IMR-90 (cell line): ENCODE results near the gene IDH3A. TPM values are rescaled to one million over a fixed set of nuclear protein-coding genes. Genes with fewer than 3 reads are reported as not detected.

Experiments used
- ATAC-seq: fragments of 200-7000 bp; cut with Tn5 transposase; 2 replicates; pipeline ENCODE4 v1.9.1; 2020; ENCODE audit warnings: low read depth, mild to moderate bottlenecking, moderate library complexity
- BruUV-seq: library from RNA; stranded (reverse); fragments of 400-500 nt; replicated peaks from 2 replicates; lab custom pipeline; 2021; lab: Mats Ljungman, UMichigan
- CTCF ChIA-PET: fragments of 300-600 bp; formaldehyde crosslinking; extraction: SDS; loops from one replicate; lab custom pipeline; 2021; ENCODE audit warnings: antibody characterized with exemption; lab: Yijun Ruan, JAX
- POLR2A ChIA-PET: fragments of 300-600 bp; sonication (Branson Sonifier 250); formaldehyde crosslinking; loops from one replicate; lab custom pipeline; 2022; ENCODE audit warnings: antibody characterized with exemption; ENCODE audit not compliant: unreplicated experiment; lab: Charles Lee
- DNase-seq: peaks from one replicate; pipeline ENCODE4 v3.0.0; 2013
- H2AFZ ChIP-seq: replicated peaks from 2 replicates; pipeline ENCODE3; 2013; ENCODE audit warnings: low read length, mild to moderate bottlenecking; ENCODE audit not compliant: poor library complexity
- H2AK5ac ChIP-seq: 2 replicates; pipeline ENCODE4 v1.6.1; 2013; ENCODE audit warnings: low read depth, low read length, inconsistent platforms
- H2AK9ac ChIP-seq: replicated peaks from 2 replicates; pipeline ENCODE3; 2013; ENCODE audit warnings: mild to moderate bottlenecking, low read depth, low read length, moderate library complexity; ENCODE audit not compliant: poor library complexity
- H2BK120ac ChIP-seq: 2 replicates; pipeline ENCODE4 v1.6.1; 2013; ENCODE audit warnings: low read depth, low read length, inconsistent platforms
- H2BK15ac ChIP-seq: 3 replicates; pipeline ENCODE4 v1.6.1; 2013; ENCODE audit warnings: low read depth, low read length, inconsistent platforms
- H2BK20ac ChIP-seq: 2 replicates; pipeline ENCODE4 v1.6.1; 2013; ENCODE audit warnings: low read depth, mild to moderate bottlenecking, inconsistent platforms, low read length, moderate library complexity
- H2BK5ac ChIP-seq: 2 replicates; pipeline ENCODE4 v1.6.1; 2013; ENCODE audit warnings: mild to moderate bottlenecking, low read depth, low read length, inconsistent platforms; ENCODE audit not compliant: poor library complexity, severe bottlenecking
- H3K14ac ChIP-seq: replicated peaks from 2 replicates; pipeline ENCODE4 v1.6.1; 2013; ENCODE audit warnings: low read depth, low read length, inconsistent platforms
- H3K18ac ChIP-seq: 2 replicates; pipeline ENCODE4 v1.6.1; 2013; ENCODE audit warnings: low read depth, low read length, control low read depth
- H3K23ac ChIP-seq: 2 replicates; pipeline ENCODE4 v1.6.1; 2013; ENCODE audit warnings: low read depth, low read length, inconsistent platforms
- H3K27ac ChIP-seq: 2 replicates; pipeline ENCODE4 v1.5.1; 2013; ENCODE audit warnings: mild to moderate bottlenecking, control low read depth, low read length; ENCODE audit not compliant: insufficient read depth
- H3K27me3 ChIP-seq: 2 replicates; pipeline ENCODE4 v1.6.1; 2013; ENCODE audit warnings: low read length; ENCODE audit not compliant: control insufficient read depth, insufficient read depth
- H3K36me3 ChIP-seq: 2 replicates; pipeline ENCODE4 v1.6.1; 2013; ENCODE audit warnings: low read length, mixed read lengths; ENCODE audit not compliant: control insufficient read depth, insufficient read depth
- H3K4ac ChIP-seq: 2 replicates; pipeline ENCODE4 v1.6.1; 2013; ENCODE audit warnings: low read depth, low read length, inconsistent platforms
- H3K4me1 ChIP-seq: 2 replicates; pipeline ENCODE4 v1.6.1; 2013; ENCODE audit warnings: low read length, mixed read lengths; ENCODE audit not compliant: control insufficient read depth, insufficient read depth
- H3K4me2 ChIP-seq: 2 replicates; pipeline ENCODE4 v1.6.1; 2013; ENCODE audit warnings: low read depth, mild to moderate bottlenecking, control low read depth, low read length, moderate library complexity
- H3K4me3 ChIP-seq: 2 replicates; pipeline ENCODE4 v1.5.1; 2013; ENCODE audit warnings: low read depth, mild to moderate bottlenecking, control low read depth, low read length, moderate library complexity; ENCODE audit not compliant: insufficient read depth
- H3K56ac ChIP-seq: 2 replicates; pipeline ENCODE4 v1.6.1; 2013; ENCODE audit warnings: low read length, inconsistent platforms; ENCODE audit not compliant: insufficient read depth; ENCODE audit errors: extremely low read depth
- H3K79me1 ChIP-seq, 2 experiments: 2 replicates each; pipeline ENCODE4 v1.6.1; 2013; ENCODE audit warnings: low read length in 2 of 2, inconsistent platforms in 1 of 2, low read depth in 1 of 2
- H3K9ac ChIP-seq: 2 replicates; pipeline ENCODE4 v1.6.1; 2013; ENCODE audit warnings: low read depth, low read length, control low read depth
- H3K9me1 ChIP-seq: 2 replicates; pipeline ENCODE4 v1.6.1; 2013; ENCODE audit warnings: low read length, inconsistent platforms; ENCODE audit not compliant: insufficient read depth
- H3K9me3 ChIP-seq: 2 replicates; pipeline ENCODE4 v1.6.1; 2013; ENCODE audit warnings: low read length; ENCODE audit not compliant: control insufficient read depth, insufficient read depth
- H4K20me1 ChIP-seq: 2 replicates; pipeline ENCODE4 v1.6.1; 2013; ENCODE audit warnings: low read length, inconsistent platforms; ENCODE audit not compliant: insufficient read depth
- H4K5ac ChIP-seq: 2 replicates; pipeline ENCODE4 v1.6.1; 2013; ENCODE audit warnings: mild to moderate bottlenecking, low read depth, low read length, control low read depth
- H4K8ac ChIP-seq, 2 experiments: 2 replicates each; pipeline ENCODE4 v1.6.1; 2013; ENCODE audit warnings: low read depth in 2 of 2, low read length in 2 of 2, control low read depth in 1 of 2, inconsistent platforms in 1 of 2
- H4K91ac ChIP-seq: 2 replicates; pipeline ENCODE4 v1.6.1; 2013; ENCODE audit warnings: low read depth, low read length, inconsistent platforms; ENCODE audit not compliant: insufficient read depth
- BHLHE40 ChIP-seq: fragments of 150-350 bp; IDR thresholded peaks from 2 replicates; pipeline ENCODE4 v1.6.1; 2016; ENCODE audit warnings: mild to moderate bottlenecking, low read depth, low read length
- CHD1 ChIP-seq: IDR thresholded peaks from 2 replicates; pipeline ENCODE4 v1.6.1; 2012; ENCODE audit warnings: low read depth, low read length, improper control_type of control experiment
- MAFK ChIP-seq: IDR thresholded peaks from 2 replicates; pipeline ENCODE4 v1.6.1; 2012; ENCODE audit warnings: low read depth, low read length, improper control_type of control experiment
- MAZ ChIP-seq: IDR thresholded peaks from 2 replicates; pipeline ENCODE4 v1.6.1; 2012; ENCODE audit warnings: low read depth, mild to moderate bottlenecking, low read length, improper control_type of control experiment, moderate library complexity, borderline replicate concordance
- MXI1 ChIP-seq: IDR thresholded peaks from 2 replicates; pipeline ENCODE4 v1.6.1; 2012; ENCODE audit warnings: low read depth, mild to moderate bottlenecking, low read length, moderate library complexity, borderline replicate concordance
- NFE2L2 ChIP-seq: fragments of 150-350 bp; IDR thresholded peaks from 2 replicates; pipeline ENCODE4 v1.6.1; 2016; ENCODE audit warnings: low read depth, mild to moderate bottlenecking, low read length
- POLR2A ChIP-seq: IDR thresholded peaks from 2 replicates; pipeline ENCODE4 v1.6.1; 2012; ENCODE audit warnings: mild to moderate bottlenecking, low read depth, low read length
- RAD21 ChIP-seq: IDR thresholded peaks from 2 replicates; pipeline ENCODE4 v1.6.1; 2012; ENCODE audit warnings: low read length, improper control_type of control experiment
- RCOR1 ChIP-seq: IDR thresholded peaks from 2 replicates; pipeline ENCODE4 v1.6.1; 2012; ENCODE audit warnings: mild to moderate bottlenecking, low read length, improper control_type of control experiment; ENCODE audit not compliant: insufficient replicate concordance
- SMC3 ChIP-seq: fragments of 150-350 bp; IDR thresholded peaks from 2 replicates; pipeline ENCODE4 v1.6.1; 2016; ENCODE audit warnings: low read depth, mild to moderate bottlenecking, antibody characterized with exemption, low read length, moderate library complexity
- WGBS, 2 experiments: methylation state at CpG; one replicate each; pipeline versions ENCODE4 v1.1.5 to v1.1.7; 2013; ENCODE audit warnings: missing lambda C conversion rate in 2 of 2; ENCODE audit not compliant: insufficient read length in 1 of 2; ENCODE audit errors: extremely low coverage in 2 of 2; 5-methylcytosine and 5-hydroxymethylcytosine counted together
- dilution Hi-C: fragments of 300-500 bp; cut with HindIII; formaldehyde crosslinking; loops from one replicate; pipeline ENCODE4 v1.14.3; 2018; ENCODE audit warnings: low sequenced_read_pairs; ENCODE audit not compliant: unreplicated experiment
- in situ Hi-C: fragments of 300-500 bp; cut with MboI; formaldehyde crosslinking; loops from 3 replicates; pipeline ENCODE4 v1.14.3; 2019; ENCODE audit warnings: low sequenced_read_pairs, inconsistent platforms, mixed read lengths
- intact Hi-C: fragments of 100-400 bp; cut with micrococcal nuclease; formaldehyde crosslinking; loops from 2 replicates; pipeline ENCODE4 v1.10.0; 2022
- polyA plus RNA-seq, 3 experiments: library from polyadenylated mRNA; depleted of rRNA; stranded (reverse); fragments of >200 nt; gene quantifications; 2 replicates each; pipeline ENCODE4 v1.2.3, GENCODE V29; 2012; ENCODE audit warnings: low replicate concordance in 1 of 3
- total RNA-seq: library from RNA; depleted of rRNA; stranded (reverse); fragments of >200 nt; gene quantifications from 2 replicates; pipeline ENCODE4 v1.2.3, GENCODE V29; 2012
- TF ChIP-seq, protein P1 (sequence below): fragments of 150-350 bp; IDR thresholded peaks from 2 replicates; pipeline ENCODE4 v1.6.1; 2016; ENCODE audit warnings: low read depth, mild to moderate bottlenecking, low read length, moderate library complexity, borderline replicate concordance
- TF ChIP-seq, protein P2 (sequence below): conservative IDR thresholded peaks from 2 replicates; pipeline ENCODE4 v1.5.1; 2012; ENCODE audit warnings: mild to moderate bottlenecking, low read depth, low read length, improper control_type of control experiment
- TF ChIP-seq, protein P3 (sequence below): fragments of 150-350 bp; IDR thresholded peaks from 2 replicates; pipeline ENCODE4 v1.6.1; 2017; ENCODE audit warnings: mild to moderate bottlenecking, antibody characterized with exemption, low read length, low read depth

IDH3A gene
- total and polyA plus RNA-seq, 2 of the 4 experiments (the other 2 are of a cell fraction): 34.5 to 47.7 TPM

DNA sequence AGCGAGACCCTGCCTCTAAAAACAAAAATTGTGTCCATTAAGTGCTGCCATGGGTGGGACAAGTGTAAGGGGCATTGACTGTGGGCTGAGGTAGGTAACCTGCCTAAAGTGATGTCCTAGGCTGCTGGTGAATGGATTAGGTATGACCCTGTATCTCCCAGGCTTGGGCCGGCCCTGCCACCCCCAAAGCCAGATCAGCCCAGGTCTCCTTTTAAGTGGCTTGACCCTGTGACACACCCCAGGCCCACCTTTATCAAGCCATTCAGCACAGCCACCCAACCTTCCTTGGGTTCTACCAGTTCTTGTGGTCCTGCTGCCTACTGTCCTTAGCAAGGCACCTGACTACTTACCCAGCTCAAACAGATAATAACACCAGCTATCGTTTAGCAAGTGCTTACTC, 36.6 kb upstream of the IDH3A start:
- no peak overlapping the region for H3K4me2 ChIP-seq
- no TSS peak for BruUV-seq
- no peak overlapping the region for H2AFZ ChIP-seq
- dilution Hi-C loops: no loop called here
- no CpG with 5 or more reads among the region's 3 CpGs for WGBS, 2 experiments
- H4K5ac ChIP-seq: no peak overlapping the region
- peaks cover 11% of the 10 kb centered on the region; the same call in 1 of the 2 replicates for H4K20me1 ChIP-seq
- H2AK5ac ChIP-seq: no peak overlapping the region
- intact Hi-C loops: no loop called here
- H2BK20ac ChIP-seq: no peak overlapping the region
- DNase-seq (no peak), ATAC-seq (no peak)
- no peak overlapping the region for H4K91ac ChIP-seq
- H3K9me1 ChIP-seq: no peaks in the 10 kb centered on the region
- peaks cover 2% of the 10 kb centered on the region; the same call in 1 of the 2 replicates for H3K4me1 ChIP-seq
- no peaks in the 10 kb centered on the region; the same call in 1 of the 2 replicates for H3K27me3 ChIP-seq
- no peak overlapping the region for H4K8ac ChIP-seq
- no peak overlapping the region for H3K4me3 ChIP-seq
- H2BK120ac ChIP-seq: no peak overlapping the region
- in situ Hi-C loops: loop anchor here (10.0 kb wide), 2 partner anchors 122 to 312 kb away; partner anchors contain the start of gene ACSBG1
- no peak overlapping the region for H2AK9ac ChIP-seq
- no peak overlapping the region for H3K14ac ChIP-seq
- H3K4ac ChIP-seq: no peak overlapping the region
- H3K79me1 ChIP-seq: no peaks in the 10 kb centered on the region
- no peak overlapping the region for H2BK5ac ChIP-seq
- ChIA-PET CTCF (interaction anchor here (0.6 to 2.0 kb wide), 9 partner anchors 11 to 411 kb away, joined by 3 to 7 read pairs (median 4); no protein-coding TSS in a partner anchor), POLR2A (interaction anchor here (1.0 kb wide), 1 partner anchor 187 kb away, joined by 4 read pairs; the partner anchor contains the start of gene SKIC8)
- no peaks in the 10 kb centered on the region for H3K9me3 ChIP-seq
- TF ChIP-seq CHD1 (no peak), BHLHE40 (no peak), SMC3 (no peak), RCOR1 (no peak), RAD21 (no peak), POLR2A (no peak), NFE2L2 (no peak), MAZ (no peak), MXI1 (no peak), MAFK (no peak)
- TF ChIP-seq, protein P1, sequence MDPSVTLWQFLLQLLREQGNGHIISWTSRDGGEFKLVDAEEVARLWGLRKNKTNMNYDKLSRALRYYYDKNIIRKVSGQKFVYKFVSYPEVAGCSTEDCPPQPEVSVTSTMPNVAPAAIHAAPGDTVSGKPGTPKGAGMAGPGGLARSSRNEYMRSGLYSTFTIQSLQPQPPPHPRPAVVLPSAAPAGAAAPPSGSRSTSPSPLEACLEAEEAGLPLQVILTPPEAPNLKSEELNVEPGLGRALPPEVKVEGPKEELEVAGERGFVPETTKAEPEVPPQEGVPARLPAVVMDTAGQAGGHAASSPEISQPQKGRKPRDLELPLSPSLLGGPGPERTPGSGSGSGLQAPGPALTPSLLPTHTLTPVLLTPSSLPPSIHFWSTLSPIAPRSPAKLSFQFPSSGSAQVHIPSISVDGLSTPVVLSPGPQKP: no peak
- TF ChIP-seq, protein P2, sequence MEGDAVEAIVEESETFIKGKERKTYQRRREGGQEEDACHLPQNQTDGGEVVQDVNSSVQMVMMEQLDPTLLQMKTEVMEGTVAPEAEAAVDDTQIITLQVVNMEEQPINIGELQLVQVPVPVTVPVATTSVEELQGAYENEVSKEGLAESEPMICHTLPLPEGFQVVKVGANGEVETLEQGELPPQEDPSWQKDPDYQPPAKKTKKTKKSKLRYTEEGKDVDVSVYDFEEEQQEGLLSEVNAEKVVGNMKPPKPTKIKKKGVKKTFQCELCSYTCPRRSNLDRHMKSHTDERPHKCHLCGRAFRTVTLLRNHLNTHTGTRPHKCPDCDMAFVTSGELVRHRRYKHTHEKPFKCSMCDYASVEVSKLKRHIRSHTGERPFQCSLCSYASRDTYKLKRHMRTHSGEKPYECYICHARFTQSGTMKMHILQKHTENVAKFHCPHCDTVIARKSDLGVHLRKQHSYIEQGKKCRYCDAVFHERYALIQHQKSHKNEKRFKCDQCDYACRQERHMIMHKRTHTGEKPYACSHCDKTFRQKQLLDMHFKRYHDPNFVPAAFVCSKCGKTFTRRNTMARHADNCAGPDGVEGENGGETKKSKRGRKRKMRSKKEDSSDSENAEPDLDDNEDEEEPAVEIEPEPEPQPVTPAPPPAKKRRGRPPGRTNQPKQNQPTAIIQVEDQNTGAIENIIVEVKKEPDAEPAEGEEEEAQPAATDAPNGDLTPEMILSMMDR: no peak
- TF ChIP-seq, protein P3, sequence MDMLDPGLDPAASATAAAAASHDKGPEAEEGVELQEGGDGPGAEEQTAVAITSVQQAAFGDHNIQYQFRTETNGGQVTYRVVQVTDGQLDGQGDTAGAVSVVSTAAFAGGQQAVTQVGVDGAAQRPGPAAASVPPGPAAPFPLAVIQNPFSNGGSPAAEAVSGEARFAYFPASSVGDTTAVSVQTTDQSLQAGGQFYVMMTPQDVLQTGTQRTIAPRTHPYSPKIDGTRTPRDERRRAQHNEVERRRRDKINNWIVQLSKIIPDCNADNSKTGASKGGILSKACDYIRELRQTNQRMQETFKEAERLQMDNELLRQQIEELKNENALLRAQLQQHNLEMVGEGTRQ: no peak
- H3K9ac ChIP-seq: no peak overlapping the region
- H2BK15ac ChIP-seq: no peak overlapping the region
- no peak overlapping the region for H3K23ac ChIP-seq
- no peaks in the 10 kb centered on the region for H3K36me3 ChIP-seq
- no peak overlapping the region for H3K18ac ChIP-seq
- no peak overlapping the region for H3K27ac ChIP-seq
- no peak overlapping the region for H3K56ac ChIP-seq
